Liver (tissue), 9 donors: ENCODE measurements around the gene LAD1. TPM values are rescaled to one million over a fixed set of nuclear protein-coding genes. Genes with fewer than 3 reads are reported as not detected.

ENCODE experiments used
- DNase-seq: peaks from one replicate; pipeline ENCODE4 v3.0.0-alpha.2; 2017; ENCODE audit warnings: low spot score
- H3K27ac ChIP-seq, 2 donors: one replicate each; pipeline ENCODE4 v1.7.0; 2013; ENCODE audit warnings: inconsistent platforms in 2 of 2, low read length in 2 of 2, control low read depth in 1 of 2, low read depth in 1 of 2, mild to moderate bottlenecking in 1 of 2
- H3K27me3 ChIP-seq, 4 donors: one replicate each; pipeline versions ENCODE4 v1.6.1 to v1.7.0; 2013; ENCODE audit warnings: low read length in 3 of 4, inconsistent platforms in 1 of 4, mild to moderate bottlenecking in 1 of 4, moderate library complexity in 1 of 4; ENCODE audit not compliant: control insufficient read depth in 4 of 4, insufficient read depth in 4 of 4
- H3K36me3 ChIP-seq, 4 donors: one replicate each; pipeline versions ENCODE4 v1.6.1 to v1.7.0; 2013; ENCODE audit warnings: low read length in 3 of 4, mild to moderate bottlenecking in 3 of 4, low read depth in 1 of 4, moderate library complexity in 1 of 4; ENCODE audit not compliant: control insufficient read depth in 4 of 4, insufficient read depth in 3 of 4
- H3K4me1 ChIP-seq, 4 donors: one replicate each; pipeline versions ENCODE4 v1.6.1 to v1.7.0; 2013; ENCODE audit warnings: low read length in 3 of 4, mild to moderate bottlenecking in 3 of 4, moderate library complexity in 1 of 4; ENCODE audit not compliant: control insufficient read depth in 4 of 4, insufficient read depth in 4 of 4
- H3K4me3 ChIP-seq, 3 donors: one replicate each; pipeline versions ENCODE4 v1.6.1 to v1.7.0; 2013; ENCODE audit warnings: low read length in 3 of 3, control low read depth in 1 of 3, low read depth in 1 of 3, mild to moderate bottlenecking in 1 of 3
- H3K9ac ChIP-seq, 2 donors: one replicate each; pipeline ENCODE4 v1.7.0; 2013; ENCODE audit warnings: low read length in 2 of 2, mild to moderate bottlenecking in 2 of 2, moderate library complexity in 2 of 2, control low read depth in 1 of 2, low read depth in 1 of 2
- H3K9me3 ChIP-seq, 4 donors: one replicate each; pipeline versions ENCODE4 v1.6.1 to v1.7.0; 2013; ENCODE audit warnings: low read length in 3 of 4; ENCODE audit not compliant: control insufficient read depth in 4 of 4
- ATF3 ChIP-seq: IDR thresholded peaks from 2 replicates; pipeline ENCODE4 v1.6.1; 2016; ENCODE audit warnings: antibody characterized with exemption
- EGR1 ChIP-seq, 2 donors: IDR thresholded peaks; 2 replicates each; pipeline ENCODE4 v1.6.1; 2016 to 2018; ENCODE audit warnings: antibody characterized with exemption in 2 of 2, low read depth in 2 of 2
- FOXA1 ChIP-seq: IDR thresholded peaks from 2 replicates; pipeline ENCODE4 v1.6.1; 2016; ENCODE audit warnings: antibody characterized with exemption
- FOXA2 ChIP-seq: IDR thresholded peaks from 2 replicates; pipeline ENCODE4 v1.6.1; 2016; ENCODE audit warnings: antibody characterized with exemption
- GABPA ChIP-seq, 2 donors: IDR thresholded peaks in 1 of 2; conservative IDR thresholded peaks in 1 of 2; 2 replicates each; pipeline ENCODE4 v1.6.1; 2016; ENCODE audit warnings: antibody characterized with exemption in 2 of 2, mild to moderate bottlenecking in 1 of 2, moderate library complexity in 1 of 2
- HNF4A ChIP-seq, 2 donors: conservative IDR thresholded peaks; 2 replicates each; pipeline ENCODE4 v1.6.1; 2016; ENCODE audit warnings: antibody characterized with exemption in 2 of 2, mild to moderate bottlenecking in 2 of 2
- HNF4G ChIP-seq: IDR thresholded peaks from 2 replicates; pipeline ENCODE4 v1.6.1; 2016; ENCODE audit warnings: antibody characterized with exemption
- JUND ChIP-seq, 2 donors: IDR thresholded peaks; 2 replicates each; pipeline ENCODE4 v1.6.1; 2016; ENCODE audit warnings: antibody characterized with exemption in 2 of 2
- NR2F2 ChIP-seq: IDR thresholded peaks from 2 replicates; pipeline ENCODE4 v1.6.1; 2016; ENCODE audit warnings: antibody characterized with exemption
- RAD21 ChIP-seq, 2 donors: IDR thresholded peaks; 2 replicates each; pipeline ENCODE4 v1.6.1; 2016; ENCODE audit warnings: antibody characterized with exemption in 2 of 2, mild to moderate bottlenecking in 2 of 2
- REST ChIP-seq: IDR thresholded peaks from 2 replicates; pipeline ENCODE4 v1.6.1; 2016; ENCODE audit warnings: antibody characterized with exemption, mild to moderate bottlenecking
- RXRA ChIP-seq, 2 donors: IDR thresholded peaks; 2 replicates each; pipeline ENCODE4 v1.6.1; 2017 to 2018; ENCODE audit warnings: antibody characterized with exemption in 2 of 2, mild to moderate bottlenecking in 1 of 2
- SP1 ChIP-seq: IDR thresholded peaks from 2 replicates; pipeline ENCODE4 v1.6.1; 2018; ENCODE audit warnings: antibody characterized with exemption, mild to moderate bottlenecking
- TAF1 ChIP-seq: conservative IDR thresholded peaks from 2 replicates; pipeline ENCODE4 v1.6.1; 2016; ENCODE audit warnings: antibody characterized with exemption, mild to moderate bottlenecking
- YY1 ChIP-seq: IDR thresholded peaks from 2 replicates; pipeline ENCODE4 v1.6.1; 2016; ENCODE audit warnings: antibody characterized with exemption, mild to moderate bottlenecking
- ZBTB33 ChIP-seq: IDR thresholded peaks from 2 replicates; pipeline ENCODE4 v1.6.1; 2016; ENCODE audit warnings: antibody characterized with exemption
- WGBS: extraction: QIAGEN DNeasy Blood & Tissue Kit; methylation state at CpG from one replicate; pipeline ENCODE4 v1.1.7; 2013; 5-methylcytosine and 5-hydroxymethylcytosine counted together
- polyA plus RNA-seq, 2 donors: library from polyadenylated mRNA; stranded (reverse) in 1 of 2; unstranded in 1 of 2; fragments of 200-250 nt in 1 of 2; fragments of >200 nt in 1 of 2; fragmentation: Nextera tagmentation in 1 of 2; extraction: Ambion mirVana in 1 of 2; gene quantifications; one replicate each; pipeline versions ENCODE4 v1.2.1 to v1.2.3, GENCODE V29; 2013 to 2015
- total RNA-seq, 2 donors: library from RNA; depleted of rRNA; stranded (reverse); fragments of >200 nt; gene quantifications; one replicate each; pipeline ENCODE4 v1.2.3, GENCODE V29; 2014
- TF ChIP-seq, protein P1 (sequence below): fragments of 150-350 bp; IDR thresholded peaks from 2 replicates; pipeline ENCODE4 v1.5.1; 2017; ENCODE audit warnings: improper control_type of control experiment, low read depth, low read length; ENCODE audit not compliant: missing input control
- donor health status: healthy.
- donor health status: healthy.
- donor health status: healthy.
- donor health status: healthy.
- donor health status: healthy.

Gene LAD1
- total and polyA plus RNA-seq, 4 donors = 3.4 to 13.7 (median 8.5) TPM

DNA sequence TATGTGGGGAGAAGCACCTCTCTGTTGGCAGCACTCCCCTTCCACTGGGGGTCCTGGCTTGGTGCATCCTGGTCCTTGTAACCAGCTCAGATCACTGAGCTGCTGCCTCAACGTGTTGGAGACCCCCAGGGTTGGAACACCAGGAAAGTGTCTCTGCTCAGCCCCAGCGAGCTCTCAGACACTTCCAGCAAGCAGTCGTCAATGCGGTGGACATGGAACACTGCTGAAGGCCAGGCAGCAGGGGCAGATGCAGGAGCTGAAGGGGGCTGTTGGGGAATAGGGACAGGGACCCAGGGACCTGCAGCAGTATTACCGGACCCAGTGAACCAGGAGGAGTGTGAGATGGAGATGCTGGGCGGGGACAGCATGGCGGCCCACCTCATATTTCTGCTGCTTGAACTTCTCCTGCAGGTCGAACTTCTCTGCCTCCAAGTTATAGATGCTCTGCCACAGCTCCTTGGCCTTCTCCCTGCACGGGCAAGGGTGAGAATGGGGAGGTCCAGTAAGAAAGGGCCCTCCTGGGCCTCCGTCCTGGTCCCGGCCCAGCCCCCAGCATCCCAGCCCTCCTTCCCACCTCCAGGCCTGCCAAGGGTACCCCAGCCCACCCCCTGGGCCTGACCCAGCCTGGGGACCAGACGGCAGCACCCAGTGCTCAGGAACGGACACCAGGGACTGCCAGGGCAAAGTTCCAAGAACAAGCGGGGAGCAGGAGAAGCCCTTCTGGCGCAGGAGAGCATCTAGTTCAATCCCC, 38.0 kb downstream of the LAD1 start (continued):
- no peak for TF ChIP-seq REST

DNA sequence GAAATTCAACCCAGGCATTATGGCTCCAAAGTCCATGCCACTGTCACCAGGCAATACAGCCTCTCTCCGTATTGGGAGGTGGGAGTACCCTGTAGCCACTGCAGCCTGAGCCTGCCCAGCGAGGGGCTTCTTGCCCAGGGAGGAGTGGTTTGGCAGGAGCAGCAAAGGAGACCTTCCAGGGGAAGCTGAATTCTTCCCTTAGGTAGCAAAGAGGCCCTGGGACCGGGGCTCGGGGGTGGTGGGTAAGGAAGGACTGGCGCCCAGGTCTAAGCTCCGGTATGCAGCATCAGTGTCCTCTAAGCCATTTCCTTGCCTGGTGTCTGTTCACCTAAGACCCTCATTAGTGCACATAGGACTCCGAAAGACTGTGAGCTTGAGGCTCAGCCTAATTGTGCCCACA, 38.6 kb downstream of the LAD1 start:
- no peak for DNase-seq
- no peak overlapping the region for H3K27ac ChIP-seq
- 88% methylated on average over 7 of the region's 7 CpGs for WGBS
- H3K9me3 ChIP-seq = no peaks in the 10 kb centered on the region
- TF ChIP-seq SP1 (no peak), FOXA2 (no peak), TAF1 (no peak), REST (no peak), RXRA (IDR thresholded peaks at IDR 0.05) (no peak), ZBTB33 (no peak), HNF4G (no peak), GABPA (IDR thresholded peaks at IDR 0.05 in 1 of 2, conservative IDR thresholded peaks at IDR 0.05 in 1 of 2) (no peak), YY1 (no peak), RAD21 (IDR thresholded peaks at IDR 0.05) (no peak), JUND (IDR thresholded peaks at IDR 0.05) (no peak), HNF4A (conservative IDR thresholded peaks at IDR 0.05) (no peak), ATF3 (no peak), EGR1 (IDR thresholded peaks at IDR 0.05; ENCODE audit: low read depth in 2 of 2) (no peak), FOXA1 (no peak), NR2F2 (no peak)
- TF ChIP-seq, protein P1, sequence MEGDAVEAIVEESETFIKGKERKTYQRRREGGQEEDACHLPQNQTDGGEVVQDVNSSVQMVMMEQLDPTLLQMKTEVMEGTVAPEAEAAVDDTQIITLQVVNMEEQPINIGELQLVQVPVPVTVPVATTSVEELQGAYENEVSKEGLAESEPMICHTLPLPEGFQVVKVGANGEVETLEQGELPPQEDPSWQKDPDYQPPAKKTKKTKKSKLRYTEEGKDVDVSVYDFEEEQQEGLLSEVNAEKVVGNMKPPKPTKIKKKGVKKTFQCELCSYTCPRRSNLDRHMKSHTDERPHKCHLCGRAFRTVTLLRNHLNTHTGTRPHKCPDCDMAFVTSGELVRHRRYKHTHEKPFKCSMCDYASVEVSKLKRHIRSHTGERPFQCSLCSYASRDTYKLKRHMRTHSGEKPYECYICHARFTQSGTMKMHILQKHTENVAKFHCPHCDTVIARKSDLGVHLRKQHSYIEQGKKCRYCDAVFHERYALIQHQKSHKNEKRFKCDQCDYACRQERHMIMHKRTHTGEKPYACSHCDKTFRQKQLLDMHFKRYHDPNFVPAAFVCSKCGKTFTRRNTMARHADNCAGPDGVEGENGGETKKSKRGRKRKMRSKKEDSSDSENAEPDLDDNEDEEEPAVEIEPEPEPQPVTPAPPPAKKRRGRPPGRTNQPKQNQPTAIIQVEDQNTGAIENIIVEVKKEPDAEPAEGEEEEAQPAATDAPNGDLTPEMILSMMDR = no peak
- no peak overlapping the region for H3K4me3 ChIP-seq
- no peak overlapping the region for H3K9ac ChIP-seq
- no peaks in the 10 kb centered on the region for H3K27me3 ChIP-seq
- H3K4me1 ChIP-seq = no peaks in the 10 kb centered on the region
- no peaks in the 10 kb centered on the region for H3K36me3 ChIP-seq
